ENCODE measurements around the gene RASA1.

The RASA1 gene

GRCh38 chr5:87385802-87386201, 118.1 kb downstream of the RASA1 start:
- H3K9me3 ChIP-seq (ENCODE audit: control insufficient read depth, insufficient read depth, low read length), result no peaks in the 10 kb centered on the region
- H3K27me3 ChIP-seq (ENCODE audit: control insufficient read depth, insufficient read depth, low read length), result no peaks in the 10 kb centered on the region
- WGBS (ENCODE audit: insufficient coverage, insufficient read length), result no CpG with 5 or more reads among the region's 2 CpGs
- peaks cover 2% of the 10 kb centered on the region; the same call in 1 of the 2 replicates for H3K36me3 ChIP-seq (ENCODE audit: control insufficient read depth, insufficient read depth, low read length)
- no peaks in the 10 kb centered on the region for H3K4me1 ChIP-seq (ENCODE audit: control insufficient read depth, insufficient read depth, low read length)
- DNase-seq (ENCODE audit: low read depth, low spot score), result no peak
- no peak overlapping the region for H3K27ac ChIP-seq (ENCODE audit: low read length)
- no peak overlapping the region for H3K4me3 ChIP-seq (ENCODE audit: low read length)

- Histone ChIP-seq H3K27me3 (ENCODE audit: control insufficient read depth, insufficient read depth, low read length) (no peaks in the 10 kb centered on the region), H3K4me3 (ENCODE audit: low read length) (no peak overlapping the region), H3K27ac (ENCODE audit: low read length) (no peak overlapping the region), H3K36me3 (ENCODE audit: control insufficient read depth, insufficient read depth, low read length) (peaks cover 4% of the 10 kb centered on the region; the same call in 1 of the 2 replicates), H3K4me1 (ENCODE audit: control insufficient read depth, insufficient read depth, low read length) (no peaks in the 10 kb centered on the region), H3K9me3 (ENCODE audit: control insufficient read depth, insufficient read depth, low read length) (no peaks in the 10 kb centered on the region)
- no CpG with 5 or more reads among the region's 2 CpGs for WGBS (ENCODE audit: insufficient coverage, insufficient read length)
- no peak for DNase-seq (ENCODE audit: low read depth, low spot score)
Observed at GRCh38 chr5:87388129-87388528, 120.4 kb downstream of the RASA1 start.

DNA sequence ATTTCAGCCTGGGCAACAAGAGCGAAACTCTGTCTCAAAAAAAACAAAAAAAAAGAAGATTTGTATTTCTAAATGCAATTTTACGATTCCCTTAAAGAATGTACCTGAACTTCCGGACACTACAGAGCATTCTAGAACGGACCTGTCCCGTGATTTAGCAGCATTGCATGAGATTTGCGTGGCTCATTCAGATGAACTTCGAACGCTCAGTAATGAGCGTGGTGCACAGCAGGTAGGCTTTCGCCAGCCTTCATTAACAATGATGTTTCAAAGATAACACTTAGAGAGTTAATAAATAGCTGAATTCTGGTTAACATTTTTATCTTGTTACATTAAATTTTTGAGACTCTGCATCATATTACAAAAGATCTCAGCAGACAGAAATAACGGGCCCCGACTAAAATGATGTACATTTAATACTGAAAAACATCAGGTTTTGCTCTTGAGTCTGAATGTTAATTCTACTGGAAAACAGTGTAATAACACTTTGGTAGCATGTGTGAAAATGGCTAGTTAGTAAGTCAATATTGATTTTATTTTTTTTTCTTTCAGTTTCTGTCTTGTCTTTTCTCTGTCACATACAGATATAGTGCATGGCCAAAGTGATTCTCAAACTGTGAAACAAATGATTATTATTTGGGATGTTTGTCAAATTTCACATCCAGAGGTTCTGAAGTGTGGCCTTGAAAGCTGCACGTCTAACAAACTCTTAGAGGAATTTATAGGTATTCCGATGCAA, 121.8 kb downstream of the RASA1 start:
- no CpG with 5 or more reads among the region's 14 CpGs for WGBS (ENCODE audit: insufficient coverage, insufficient read length)
- no peak for DNase-seq (ENCODE audit: low read depth, low spot score)
- Histone ChIP-seq H3K27ac (ENCODE audit: low read length) (no peak overlapping the region), H3K27me3 (ENCODE audit: control insufficient read depth, insufficient read depth, low read length) (no peaks in the 10 kb centered on the region), H3K9me3 (ENCODE audit: control insufficient read depth, insufficient read depth, low read length) (no peaks in the 10 kb centered on the region), H3K4me1 (ENCODE audit: control insufficient read depth, insufficient read depth, low read length) (no peaks in the 10 kb centered on the region), H3K36me3 (ENCODE audit: control insufficient read depth, insufficient read depth, low read length) (peaks cover 4% of the 10 kb centered on the region; the same call in 1 of the 2 replicates), H3K4me3 (ENCODE audit: low read length) (no peak overlapping the region)

- H3K27ac ChIP-seq (ENCODE audit: low read length), result no peak overlapping the region
- H3K9me3 ChIP-seq (ENCODE audit: control insufficient read depth, insufficient read depth, low read length), result no peaks in the 10 kb centered on the region
- H3K27me3 ChIP-seq (ENCODE audit: control insufficient read depth, insufficient read depth, low read length), result no peaks in the 10 kb centered on the region
- no CpG with 5 or more reads among the region's 3 CpGs for WGBS (ENCODE audit: insufficient coverage, insufficient read length)
- H3K4me3 ChIP-seq (ENCODE audit: low read length), result no peak overlapping the region
- no peaks in the 10 kb centered on the region for H3K4me1 ChIP-seq (ENCODE audit: control insufficient read depth, insufficient read depth, low read length)
- H3K36me3 ChIP-seq (ENCODE audit: control insufficient read depth, insufficient read depth, low read length), result peaks cover 4% of the 10 kb centered on the region; the same call in 1 of the 2 replicates
- DNase-seq (ENCODE audit: low read depth, low spot score), result no peak
Observed at GRCh38 chr5:87390075-87390474, 122.4 kb downstream of the RASA1 start.

DNA sequence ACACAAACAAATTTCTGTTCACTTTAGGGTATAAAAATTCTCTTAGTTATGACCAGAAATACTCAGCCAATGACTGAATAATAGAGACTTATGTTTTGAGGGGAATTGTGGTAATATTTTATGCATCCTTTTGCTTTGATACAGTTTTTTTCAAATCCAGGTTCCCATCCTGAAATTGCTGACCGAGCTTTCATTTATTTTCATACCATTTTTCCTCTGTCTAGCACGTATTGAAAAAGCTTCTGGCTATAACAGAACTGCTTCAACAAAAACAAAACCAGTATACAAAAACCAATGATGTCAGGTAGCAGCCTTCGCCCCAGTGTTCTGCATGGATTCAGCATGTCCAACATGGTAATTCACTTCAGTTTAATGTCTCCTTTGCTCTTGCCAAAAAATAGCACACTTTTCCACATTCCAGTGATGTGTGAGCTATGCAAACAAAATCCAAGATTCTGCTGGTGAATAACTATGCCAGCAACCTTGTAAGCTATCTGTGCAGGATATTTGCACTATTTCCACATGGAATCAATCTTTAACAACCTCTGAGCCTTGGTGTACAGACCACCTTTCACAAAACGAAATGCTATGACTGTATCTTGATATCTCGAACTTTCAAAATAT, 123.0 kb downstream of the RASA1 start:
- DNase-seq (ENCODE audit: low read depth, low spot score), result no peak
- Histone ChIP-seq H3K27me3 (ENCODE audit: control insufficient read depth, insufficient read depth, low read length) (no peaks in the 10 kb centered on the region), H3K9me3 (ENCODE audit: control insufficient read depth, insufficient read depth, low read length) (no peaks in the 10 kb centered on the region), H3K27ac (ENCODE audit: low read length) (no peak overlapping the region), H3K4me3 (ENCODE audit: low read length) (no peak overlapping the region), H3K4me1 (ENCODE audit: control insufficient read depth, insufficient read depth, low read length) (no peaks in the 10 kb centered on the region), H3K36me3 (ENCODE audit: control insufficient read depth, insufficient read depth, low read length) (peaks cover 4% of the 10 kb centered on the region; the same call in 1 of the 2 replicates)
- no CpG with 5 or more reads among the region's 5 CpGs for WGBS (ENCODE audit: insufficient coverage, insufficient read length)

- Histone ChIP-seq H3K4me3 (ENCODE audit: low read length) (no peak overlapping the region), H3K4me1 (ENCODE audit: control insufficient read depth, insufficient read depth, low read length) (no peaks in the 10 kb centered on the region), H3K27ac (ENCODE audit: low read length) (no peak overlapping the region), H3K36me3 (ENCODE audit: control insufficient read depth, insufficient read depth, low read length) (peaks cover 4% of the 10 kb centered on the region; the same call in 1 of the 2 replicates), H3K9me3 (ENCODE audit: control insufficient read depth, insufficient read depth, low read length) (no peaks in the 10 kb centered on the region), H3K27me3 (ENCODE audit: control insufficient read depth, insufficient read depth, low read length) (no peaks in the 10 kb centered on the region)
- no CpG with 5 or more reads among the region's 1 CpG for WGBS (ENCODE audit: insufficient coverage, insufficient read length)
- DNase-seq (ENCODE audit: low read depth, low spot score), result no peak
Observed at GRCh38 chr5:87392170-87392569, 124.5 kb downstream of the RASA1 start.

GRCh38 chr5:87392801-87393200, 125.1 kb downstream of the RASA1 start:
- no peak for DNase-seq (ENCODE audit: low read depth, low spot score)
- Histone ChIP-seq H3K4me1 (ENCODE audit: control insufficient read depth, insufficient read depth, low read length) (no peaks in the 10 kb centered on the region), H3K27ac (ENCODE audit: low read length) (no peak overlapping the region), H3K36me3 (ENCODE audit: control insufficient read depth, insufficient read depth, low read length) (peaks cover 4% of the 10 kb centered on the region; the same call in 1 of the 2 replicates), H3K4me3 (ENCODE audit: low read length) (no peak overlapping the region), H3K27me3 (ENCODE audit: control insufficient read depth, insufficient read depth, low read length) (no peaks in the 10 kb centered on the region), H3K9me3 (ENCODE audit: control insufficient read depth, insufficient read depth, low read length) (no peaks in the 10 kb centered on the region)
- no CpG with 5 or more reads among the region's 4 CpGs for WGBS (ENCODE audit: insufficient coverage, insufficient read length)

GRCh38 chr5:87393331-87393730, 125.6 kb downstream of the RASA1 start:
- Histone ChIP-seq H3K4me1 (ENCODE audit: control insufficient read depth, insufficient read depth, low read length) (no peaks in the 10 kb centered on the region), H3K9me3 (ENCODE audit: control insufficient read depth, insufficient read depth, low read length) (no peaks in the 10 kb centered on the region), H3K4me3 (ENCODE audit: low read length) (no peak overlapping the region), H3K36me3 (ENCODE audit: control insufficient read depth, insufficient read depth, low read length) (peaks cover 4% of the 10 kb centered on the region; the same call in 1 of the 2 replicates), H3K27ac (ENCODE audit: low read length) (no peak overlapping the region), H3K27me3 (ENCODE audit: control insufficient read depth, insufficient read depth, low read length) (no peaks in the 10 kb centered on the region)
- WGBS (ENCODE audit: insufficient coverage, insufficient read length), result no CpG with 5 or more reads among the region's 2 CpGs
- DNase-seq (ENCODE audit: low read depth, low spot score), result no peak

DNA sequence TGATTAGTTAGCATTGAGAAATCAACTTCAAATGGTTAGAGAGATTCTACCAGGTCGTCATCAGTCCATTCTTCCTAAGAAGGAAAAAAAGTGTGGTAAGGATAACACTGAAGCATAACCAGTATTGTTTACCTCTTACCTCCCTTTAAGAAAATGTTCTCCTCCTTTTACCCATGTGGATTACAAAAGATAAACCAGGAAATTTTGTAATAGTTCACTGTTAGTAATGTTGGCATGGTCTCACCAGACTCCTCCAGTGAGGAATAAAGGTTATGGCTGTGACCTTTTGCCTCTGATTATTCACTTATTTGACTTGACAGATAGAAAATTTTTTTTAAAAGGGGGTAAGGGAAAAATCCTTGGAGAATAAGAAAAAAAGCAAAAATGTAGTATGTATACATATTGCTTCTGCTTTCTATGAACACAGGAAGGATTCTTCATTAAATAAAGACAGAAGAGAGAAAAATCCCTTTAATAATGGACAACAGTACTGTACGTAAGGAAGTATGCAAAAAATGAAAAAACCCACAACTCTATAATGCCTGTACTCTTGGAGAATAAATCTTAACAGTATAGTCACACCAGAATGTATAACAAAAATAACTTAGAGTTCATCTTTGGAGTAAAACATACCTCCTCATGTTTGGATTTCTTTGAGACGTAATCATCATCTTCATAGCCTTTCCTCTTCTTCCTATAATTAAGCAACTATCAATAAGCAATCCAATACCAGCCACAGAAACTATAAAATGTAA, 126.9 kb downstream of the RASA1 start:
- H3K4me1 ChIP-seq (ENCODE audit: control insufficient read depth, insufficient read depth, low read length), result no peaks in the 10 kb centered on the region

GRCh38 chr5:87398981-87399614, 131.4 kb downstream of the RASA1 start:
- no peak for DNase-seq (ENCODE audit: low read depth, low spot score)
- H3K27me3 ChIP-seq (ENCODE audit: control insufficient read depth, insufficient read depth, low read length), result no peaks in the 10 kb centered on the region
- peaks cover 7% of the 10 kb centered on the region; the same call in 1 of the 2 replicates for H3K36me3 ChIP-seq (ENCODE audit: control insufficient read depth, insufficient read depth, low read length)
- no peak overlapping the region for H3K27ac ChIP-seq (ENCODE audit: low read length)
- no peak overlapping the region for H3K4me3 ChIP-seq (ENCODE audit: low read length)
- H3K9me3 ChIP-seq (ENCODE audit: control insufficient read depth, insufficient read depth, low read length), result no peaks in the 10 kb centered on the region
- no CpG with 5 or more reads among the region's 5 CpGs for WGBS (ENCODE audit: insufficient coverage, insufficient read length)
- no peaks in the 10 kb centered on the region for H3K4me1 ChIP-seq (ENCODE audit: control insufficient read depth, insufficient read depth, low read length)

More for the DNA sequence above, 126.9 kb downstream of the RASA1 start:
- Histone ChIP-seq H3K27ac (ENCODE audit: low read length) (no peak overlapping the region), H3K27me3 (ENCODE audit: control insufficient read depth, insufficient read depth, low read length) (no peaks in the 10 kb centered on the region), H3K9me3 (ENCODE audit: control insufficient read depth, insufficient read depth, low read length) (no peaks in the 10 kb centered on the region), H3K4me3 (ENCODE audit: low read length) (no peak overlapping the region), H3K36me3 (ENCODE audit: control insufficient read depth, insufficient read depth, low read length) (peaks cover 6% of the 10 kb centered on the region; the same call in 1 of the 2 replicates)
- DNase-seq (ENCODE audit: low read depth, low spot score), result no peak
- WGBS (ENCODE audit: insufficient coverage, insufficient read length), result no CpG with 5 or more reads among the region's 3 CpGs

Data from iPS DF 6.9 (cell line).